Measurements from ENCODE around the gene PPFIA1. TPM values are rescaled to one million over a fixed set of nuclear protein-coding genes. Genes with fewer than 3 reads are reported as not detected.

Gene PPFIA1
- total RNA-seq, 1 experiment from 2014 or later, result 63.4 TPM

- Histone ChIP-seq H3K56ac (ENCODE audit: insufficient read length, low read depth, low read length) (no peak overlapping the region), H3K4me2 (ENCODE audit: insufficient read depth, insufficient read length, low read length) (no peak overlapping the region), H3K79me2 (ENCODE audit: insufficient read depth, low read length) (no peaks in the 10 kb centered on the region), H4K5ac (ENCODE audit: insufficient read length, low read depth, low read length) (no peak overlapping the region), H4K91ac (ENCODE audit: insufficient read length, low read depth, low read length) (no peak overlapping the region), H3K4ac (ENCODE audit: low read depth, low read length) (no peak overlapping the region), H3K9ac (ENCODE audit: extremely low read depth, insufficient read length, low read length) (no peak overlapping the region), H3K23me2 (ENCODE audit: insufficient read length, low read depth, low read length, poor library complexity, severe bottlenecking) (no peaks in the 10 kb centered on the region), H2BK15ac (ENCODE audit: low read depth, low read length) (no peak overlapping the region), H2AFZ (ENCODE audit: low read length) (no peak overlapping the region), H3K23ac (ENCODE audit: insufficient read length, low read depth, low read length) (no peak overlapping the region), H2BK12ac (ENCODE audit: insufficient read length, low read depth, low read length) (no peak overlapping the region), H4K8ac (replicated peaks; ENCODE audit: insufficient read length, low read depth, low read length) (no peak overlapping the region), H2BK20ac (ENCODE audit: low read depth, low read length, poor library complexity, severe bottlenecking) (no peak overlapping the region), H3K27ac (ENCODE audit: insufficient read length, low read depth, low read length) (no peak overlapping the region), H3K14ac (ENCODE audit: insufficient read depth, low read length) (no peak overlapping the region), H2BK120ac (ENCODE audit: low read depth, low read length, poor library complexity, severe bottlenecking) (no peak overlapping the region), H2BK5ac (ENCODE audit: insufficient read length, low read length) (no peak overlapping the region), H3T11ph (ENCODE audit: low read length) (no peak overlapping the region), H3K18ac (ENCODE audit: insufficient read length, low read depth, low read length) (no peak overlapping the region), H4K20me1 (ENCODE audit: control insufficient read depth, insufficient read depth, insufficient read length) (no peaks in the 10 kb centered on the region), H3K4me1 (ENCODE audit: insufficient read depth, low read length) (no peaks in the 10 kb centered on the region), H2AK5ac (ENCODE audit: insufficient read length, low read length) (no peak overlapping the region), H3K79me1 (ENCODE audit: insufficient read depth, low read depth, low read length, poor library complexity, severe bottlenecking) (no peaks in the 10 kb centered on the region), H3K9me3 (ENCODE audit: control insufficient read depth, low read depth, low read length) (no peaks in the 10 kb centered on the region), H3K27me3 (ENCODE audit: insufficient read depth, low read length) (no peaks in the 10 kb centered on the region)
- WGBS (ENCODE audit: extremely low coverage, insufficient read length, low lambda C conversion rate), result no CpG with 5 or more reads among the region's 16 CpGs
- H3K27ac Mint-ChIP-seq, result no peak overlapping the region
- no peaks in the 10 kb centered on the region for H3K9me3 Mint-ChIP-seq
- H3K36me3 Mint-ChIP-seq (ENCODE audit: insufficient read depth in 1 of 3, low read depth in 3 of 3), result no peaks in the 10 kb centered on the region
- TF ChIP-seq CTCF (conservative IDR thresholded peaks at IDR 0.05), result no peak
- no peaks in the 10 kb centered on the region for H3K4me1 Mint-ChIP-seq
- peaks cover 13% of the 10 kb centered on the region for H3K27me3 Mint-ChIP-seq (ENCODE audit: low read depth)
- H3K4me3 Mint-ChIP-seq, result no peak overlapping the region
- DNase-seq, result no peak
Observed at GRCh38 chr11:70240337-70240736, 30.2 kb upstream of the PPFIA1 start.

All from H9 (cell line).